OCI-LY1 (cell line): ENCODE results near the gene KRT4.

ENCODE experiments used
- CTCF ChIP-seq: fragments of 200-600 bp; sonication (generic), shearing (Covaris generic); IDR thresholded peaks from 2 replicates; pipeline ENCODE4 v1.5.1; 2017; ENCODE audit warnings: mild to moderate bottlenecking, antibody characterized with exemption, low read length, moderate library complexity, mixed read lengths
- EZH2 ChIP-seq: fragments of 200-600 bp; sonication (generic), shearing (Covaris generic); IDR thresholded peaks from 2 replicates; pipeline ENCODE4 v1.8.0; 2017; ENCODE audit warnings: borderline replicate concordance, mixed run types, mild to moderate bottlenecking, antibody characterized with exemption, low read length, moderate library complexity, mixed read lengths

GRCh38 chr12:52811191-52812072 lies 2.5 kb downstream of the KRT4 start:
- TF ChIP-seq EZH2 (no peak), CTCF (no peak)
